ENCODE data around the gene FKBP15. TPM values are rescaled to one million over a fixed set of nuclear protein-coding genes. Genes with fewer than 3 reads are reported as not detected.
"Not testable (repeated sequence)": the region's sequence is repeated elsewhere in the genome, so short reads cannot be mapped to it uniquely, and the experiment has no call there.

Gene FKBP15
- total RNA-seq, 8 experiments from 2014 or later, result 12.8 to 28.1 (median 19.7) TPM

GRCh38 chr9:113163001-113163400 is 58.1 kb downstream of the FKBP15 start:
- H3K4me3 ChIP-seq, result no peak overlapping the region
- H3K4me1 ChIP-seq (replicated peaks in 1 of 2), result peaks cover 5 to 14% of the 10 kb centered on the region in 2 donors
- in situ Hi-C loops (cut with MboI; ENCODE audit: low pct_unique_long_range_greater_than_20kb in 2 of 9, low sequenced_read_pairs in 9 of 9, unreplicated experiment in 9 of 9), result no loop called here
- WGBS, 10 experiments, result 0 to 100% (median 100%) methylated on average over 1 to 2 of the region's 3 CpGs; no CpG with 5 or more reads in 4 of the 10 experiments
- H3K27ac ChIP-seq, result no peak overlapping the region
- no peak for ATAC-seq (replicated peaks in 6 of 8)

- Histone ChIP-seq H3K4me3 (no peak overlapping the region), H3K27ac (no peak overlapping the region), H3K4me1 (replicated peaks in 1 of 2) (peaks cover 5 to 14% of the 10 kb centered on the region in 2 donors)
- in situ Hi-C loops (cut with MboI; ENCODE audit: low pct_unique_long_range_greater_than_20kb in 2 of 9, low sequenced_read_pairs in 9 of 9, unreplicated experiment in 9 of 9), result no loop called here
- ATAC-seq (replicated peaks in 6 of 8), result peak in 5 of 8 experiments; percentile 77 to 92 (median 81)
- WGBS, 10 experiments, result 0 to 58% (median 24%) methylated on average over 1 to 3 of the region's 3 CpGs; no CpG with 5 or more reads in 4 of the 10 experiments
These were observed 60.5 kb downstream of the FKBP15 start for GRCh38 chr9:113160571-113160970.

GRCh38 chr9:113158446-113158845 is 62.6 kb downstream of the FKBP15 start:
- Histone ChIP-seq H3K4me3 (no peak overlapping the region), H3K27ac (no peak overlapping the region), H3K4me1 (replicated peaks in 1 of 2) (peaks cover 5 to 14% of the 10 kb centered on the region in 2 donors)
- in situ Hi-C loops (cut with MboI; ENCODE audit: low pct_unique_long_range_greater_than_20kb in 2 of 9, low sequenced_read_pairs in 9 of 9, unreplicated experiment in 9 of 9), result no loop called here
- ATAC-seq (replicated peaks in 6 of 8), result no peak
- 71 to 100% (median 92%) methylated on average over 1 to 5 of the region's 5 CpGs; no CpG with 5 or more reads in 2 of the 10 experiments for WGBS, 10 experiments

GRCh38 chr9:113156880-113157279 is 64.2 kb downstream of the FKBP15 start:
- peaks cover 5 to 14% of the 10 kb centered on the region in 2 donors for H3K4me1 ChIP-seq (replicated peaks in 1 of 2)
- 0 to 83% (median 80%) methylated on average over 1 of the region's 1 CpG; no CpG with 5 or more reads in 7 of the 10 experiments for WGBS, 10 experiments
- no peak overlapping the region for H3K27ac ChIP-seq
- no peak overlapping the region for H3K4me3 ChIP-seq
- ATAC-seq (replicated peaks in 6 of 8), result no peak
- in situ Hi-C loops (cut with MboI; ENCODE audit: low pct_unique_long_range_greater_than_20kb in 2 of 9, low sequenced_read_pairs in 9 of 9, unreplicated experiment in 9 of 9), result no loop called here

GRCh38 chr9:113155911-113156588 is 65.0 kb downstream of the FKBP15 start:
- ATAC-seq (replicated peaks in 6 of 8), result peak in 3 of 8 experiments; percentile 19 to 58 (median 48)
- in situ Hi-C loops (cut with MboI; ENCODE audit: low pct_unique_long_range_greater_than_20kb in 2 of 9, low sequenced_read_pairs in 9 of 9, unreplicated experiment in 9 of 9), result no loop called here
- 20 to 66% (median 50%) methylated on average over 1 to 7 of the region's 7 CpGs; no CpG with 5 or more reads in 1 of the 10 experiments for WGBS, 10 experiments
- Histone ChIP-seq H3K4me1 (replicated peaks in 1 of 2) (peaks cover under 1 to 11% of the 10 kb centered on the region in 2 donors), H3K4me3 (no peak overlapping the region), H3K27ac (no peak overlapping the region)

- Histone ChIP-seq H3K4me1 (replicated peaks in 1 of 2) (no peaks in the 10 kb centered on the region), H3K4me3 (no peak overlapping the region), H3K27ac (no peak overlapping the region)
- no peak for ATAC-seq (replicated peaks in 6 of 8)
- 77 to 95% (median 90%) methylated on average over 2 of the region's 2 CpGs; no CpG with 5 or more reads in 5 of the 10 experiments for WGBS, 10 experiments
- in situ Hi-C loops (cut with MboI; ENCODE audit: low pct_unique_long_range_greater_than_20kb in 2 of 9, low sequenced_read_pairs in 9 of 9, unreplicated experiment in 9 of 9), result no loop called here
These were observed 66.1 kb downstream of the FKBP15 start for GRCh38 chr9:113154946-113155345.

- Histone ChIP-seq H3K4me1 (replicated peaks in 1 of 2) (no peaks in the 10 kb centered on the region), H3K27ac (no peak overlapping the region), H3K4me3 (no peak overlapping the region)
- in situ Hi-C loops (cut with MboI; ENCODE audit: low pct_unique_long_range_greater_than_20kb in 2 of 9, low sequenced_read_pairs in 9 of 9, unreplicated experiment in 9 of 9), result no loop called here
- peak in 2 of 8 experiments; percentile 1 to 10 for ATAC-seq (replicated peaks in 6 of 8)
- WGBS, 10 experiments, result 48 to 100% (median 92%) methylated on average over 1 to 5 of the region's 6 CpGs; no CpG with 5 or more reads in 4 of the 10 experiments
These were observed 66.6 kb downstream of the FKBP15 start for GRCh38 chr9:113154471-113154870.

GRCh38 chr9:113153599-113153998 is 67.5 kb downstream of the FKBP15 start:
- H3K27ac ChIP-seq, result no peak overlapping the region
- in situ Hi-C loops (cut with MboI; ENCODE audit: low pct_unique_long_range_greater_than_20kb in 2 of 9, low sequenced_read_pairs in 9 of 9, unreplicated experiment in 9 of 9), result no loop called here
- WGBS, 10 experiments, result 48 to 71% (median 60%) methylated on average over 1 to 4 of the region's 6 CpGs; no CpG with 5 or more reads in 7 of the 10 experiments
- no peaks in the 10 kb centered on the region for H3K4me1 ChIP-seq (replicated peaks in 1 of 2)
- ATAC-seq (replicated peaks in 6 of 8), result no peak
- H3K4me3 ChIP-seq, result no peak overlapping the region

- no peak for ATAC-seq (replicated peaks in 6 of 8)
- Histone ChIP-seq H3K27ac (no peak overlapping the region), H3K4me3 (no peak overlapping the region), H3K4me1 (replicated peaks in 1 of 2) (no peaks in the 10 kb centered on the region)
- in situ Hi-C loops (cut with MboI; ENCODE audit: low pct_unique_long_range_greater_than_20kb in 2 of 9, low sequenced_read_pairs in 9 of 9, unreplicated experiment in 9 of 9), result no loop called here
- WGBS, 10 experiments, result 71 to 100% (median 93%) methylated on average over 1 to 3 of the region's 3 CpGs; no CpG with 5 or more reads in 1 of the 10 experiments
These were observed 68.4 kb downstream of the FKBP15 start for GRCh38 chr9:113152699-113153098.

GRCh38 chr9:113151696-113152630 is 69.1 kb downstream of the FKBP15 start:
- 0 to 100% (median 76%) methylated on average over 1 to 10 of the region's 11 CpGs for WGBS, 10 experiments

GRCh38 chr9:113150670-113151611 is 70.1 kb downstream of the FKBP15 start, which contains the start of gene SLC31A2:
Gene SLC31A2 (plus strand): TSS chr9:113151007. CDS start chr9:113151075, 68 bp downstream.
- H3K4me3 ChIP-seq, result peak within 1 kb of the TSS; percentile 50 to 93 (median 77)
- ATAC-seq (replicated peaks in 6 of 8), result peak; percentile 90 to 99 (median 98)
- 0 to 9% (median 0%) methylated on average over 2 to 21 of the region's 87 CpGs; no CpG with 5 or more reads in 1 of the 10 experiments for WGBS, 10 experiments
- peak within 1 kb of the TSS in 1 of 2 donors; percentile 35 for H3K27ac ChIP-seq
- in situ Hi-C loops (cut with MboI; ENCODE audit: low pct_unique_long_range_greater_than_20kb in 2 of 9, low sequenced_read_pairs in 9 of 9, unreplicated experiment in 9 of 9), result no loop called here
- no peaks in the 10 kb centered on the region for H3K4me1 ChIP-seq (replicated peaks in 1 of 2)

More at GRCh38 chr9:113151696-113152630, 69.1 kb downstream of the FKBP15 start:
- peak overlapping the region; percentile 50 to 93 (median 77) for H3K4me3 ChIP-seq
- ATAC-seq (replicated peaks in 6 of 8), result no peak
- in situ Hi-C loops (cut with MboI; ENCODE audit: low pct_unique_long_range_greater_than_20kb in 2 of 9, low sequenced_read_pairs in 9 of 9, unreplicated experiment in 9 of 9), result no loop called here
- no peaks in the 10 kb centered on the region for H3K4me1 ChIP-seq (replicated peaks in 1 of 2)
- H3K27ac ChIP-seq, result no peak overlapping the region

- WGBS, 10 experiments, result 50 to 100% (median 95%) methylated on average over 1 to 8 of the region's 10 CpGs; no CpG with 5 or more reads in 4 of the 10 experiments
- H3K27ac ChIP-seq, result not testable (repeated sequence)
These were observed 71.5 kb downstream of the FKBP15 start for GRCh38 chr9:113149561-113149960.

More at GRCh38 chr9:113149561-113149960, 71.5 kb downstream of the FKBP15 start:
- ATAC-seq (replicated peaks in 6 of 8); H3K4me1 ChIP-seq (replicated peaks in 1 of 2); H3K4me3 ChIP-seq: not testable (repeated sequence)
- in situ Hi-C loops (cut with MboI; ENCODE audit: low pct_unique_long_range_greater_than_20kb in 2 of 9, low sequenced_read_pairs in 9 of 9, unreplicated experiment in 9 of 9), result loop anchor here in 1 of 9 experiments (25.0 kb wide), 1 partner anchor 187 kb away; no protein-coding TSS in a partner anchor

Measured in motor neuron (in vitro differentiated cells).